Omental fat pad (tissue), 4 donors: ENCODE measurements around the gene KIF2A. TPM values are rescaled to one million over a fixed set of nuclear protein-coding genes. Genes with fewer than 3 reads are reported as not detected.

ENCODE experiments used
- ATAC-seq: fragments of 150-250 bp; one replicate; pipeline ENCODE4 v1.9.1; 2016; ENCODE audit warnings: mild to moderate bottlenecking, moderate library complexity; ENCODE audit not compliant: low FRiP score
- DNase-seq: peaks from one replicate; pipeline ENCODE4 v3.0.0-alpha.2; 2019; ENCODE audit warnings: low spot score
- total RNA-seq, 4 donors: library from RNA; depleted of rRNA; stranded (reverse); fragments of >200 nt; gene quantifications; one replicate each; pipeline ENCODE4 v1.1.0, GENCODE V29; 2016
- TF ChIP-seq, protein P1 (sequence below), 3 donors: fragments of 450-650 bp; IDR thresholded peaks; one replicate each; pipeline ENCODE4 v1.5.1; 2016 to 2017; ENCODE audit warnings: antibody characterized with exemption in 3 of 3, mild to moderate bottlenecking in 3 of 3, moderate library complexity in 2 of 3

KIF2A gene
- total RNA-seq, 4 donors from 2014 or later: 19.3 to 37.6 (median 35.9) TPM

DNA sequence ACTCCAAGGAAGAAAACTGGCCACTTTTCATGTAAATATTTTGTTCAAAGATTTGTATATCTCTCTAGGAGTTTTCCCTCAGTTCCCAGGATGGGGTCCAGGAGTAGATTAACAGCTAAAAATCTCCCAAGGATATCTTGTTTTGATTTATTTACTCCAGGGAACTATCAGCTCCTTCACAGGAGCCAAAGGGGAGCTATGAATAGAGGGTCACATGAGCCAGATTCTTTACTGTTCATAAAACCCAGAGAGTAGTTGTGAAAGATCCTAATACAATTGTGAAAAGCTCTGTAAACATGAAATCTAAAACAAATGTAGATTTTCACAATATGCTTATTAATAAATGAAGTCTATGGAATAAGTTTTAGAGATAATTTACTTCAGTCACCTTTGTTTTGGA lies 80.8 kb downstream of the KIF2A start:
- ATAC-seq (no peak), DNase-seq (no peak)
- TF ChIP-seq, protein P1, sequence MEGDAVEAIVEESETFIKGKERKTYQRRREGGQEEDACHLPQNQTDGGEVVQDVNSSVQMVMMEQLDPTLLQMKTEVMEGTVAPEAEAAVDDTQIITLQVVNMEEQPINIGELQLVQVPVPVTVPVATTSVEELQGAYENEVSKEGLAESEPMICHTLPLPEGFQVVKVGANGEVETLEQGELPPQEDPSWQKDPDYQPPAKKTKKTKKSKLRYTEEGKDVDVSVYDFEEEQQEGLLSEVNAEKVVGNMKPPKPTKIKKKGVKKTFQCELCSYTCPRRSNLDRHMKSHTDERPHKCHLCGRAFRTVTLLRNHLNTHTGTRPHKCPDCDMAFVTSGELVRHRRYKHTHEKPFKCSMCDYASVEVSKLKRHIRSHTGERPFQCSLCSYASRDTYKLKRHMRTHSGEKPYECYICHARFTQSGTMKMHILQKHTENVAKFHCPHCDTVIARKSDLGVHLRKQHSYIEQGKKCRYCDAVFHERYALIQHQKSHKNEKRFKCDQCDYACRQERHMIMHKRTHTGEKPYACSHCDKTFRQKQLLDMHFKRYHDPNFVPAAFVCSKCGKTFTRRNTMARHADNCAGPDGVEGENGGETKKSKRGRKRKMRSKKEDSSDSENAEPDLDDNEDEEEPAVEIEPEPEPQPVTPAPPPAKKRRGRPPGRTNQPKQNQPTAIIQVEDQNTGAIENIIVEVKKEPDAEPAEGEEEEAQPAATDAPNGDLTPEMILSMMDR (IDR thresholded peaks at IDR 0.05): no peak

DNA sequence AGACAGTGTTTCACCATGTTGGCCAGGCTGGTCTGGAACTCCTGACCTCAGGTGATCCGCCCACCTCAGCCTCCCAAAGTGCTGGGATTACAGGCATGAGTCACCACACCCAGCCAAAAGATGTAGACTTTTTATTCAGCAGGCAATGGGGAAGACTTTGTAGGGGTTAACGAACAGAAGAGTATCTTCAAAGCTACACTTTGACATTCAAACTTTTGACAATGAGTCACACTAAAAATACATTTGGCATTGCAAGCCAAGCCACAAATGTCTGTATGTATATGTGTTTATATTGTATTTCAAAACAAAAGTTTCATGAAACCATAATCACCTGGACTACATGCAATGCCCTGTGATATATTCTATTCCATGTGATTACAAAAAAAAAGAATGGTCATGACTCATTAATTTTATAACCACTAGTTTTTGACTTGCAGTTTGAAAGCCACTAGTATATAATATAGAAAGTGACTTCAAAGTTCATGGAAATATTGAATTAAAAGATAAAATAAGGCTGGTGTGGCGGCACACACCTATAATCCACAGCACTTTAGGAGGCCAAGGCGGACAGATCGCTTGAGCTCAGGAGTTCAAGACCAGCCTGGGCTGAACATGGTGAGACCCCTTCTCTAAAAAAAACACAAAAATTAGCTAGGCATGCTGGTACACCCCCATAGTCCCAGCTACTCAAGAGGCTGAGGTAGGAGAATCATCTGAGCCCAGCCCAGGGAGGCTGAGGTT lies 89.4 kb downstream of the KIF2A start:
- TF ChIP-seq, protein P1 (IDR thresholded peaks at IDR 0.05): no peak

DNA sequence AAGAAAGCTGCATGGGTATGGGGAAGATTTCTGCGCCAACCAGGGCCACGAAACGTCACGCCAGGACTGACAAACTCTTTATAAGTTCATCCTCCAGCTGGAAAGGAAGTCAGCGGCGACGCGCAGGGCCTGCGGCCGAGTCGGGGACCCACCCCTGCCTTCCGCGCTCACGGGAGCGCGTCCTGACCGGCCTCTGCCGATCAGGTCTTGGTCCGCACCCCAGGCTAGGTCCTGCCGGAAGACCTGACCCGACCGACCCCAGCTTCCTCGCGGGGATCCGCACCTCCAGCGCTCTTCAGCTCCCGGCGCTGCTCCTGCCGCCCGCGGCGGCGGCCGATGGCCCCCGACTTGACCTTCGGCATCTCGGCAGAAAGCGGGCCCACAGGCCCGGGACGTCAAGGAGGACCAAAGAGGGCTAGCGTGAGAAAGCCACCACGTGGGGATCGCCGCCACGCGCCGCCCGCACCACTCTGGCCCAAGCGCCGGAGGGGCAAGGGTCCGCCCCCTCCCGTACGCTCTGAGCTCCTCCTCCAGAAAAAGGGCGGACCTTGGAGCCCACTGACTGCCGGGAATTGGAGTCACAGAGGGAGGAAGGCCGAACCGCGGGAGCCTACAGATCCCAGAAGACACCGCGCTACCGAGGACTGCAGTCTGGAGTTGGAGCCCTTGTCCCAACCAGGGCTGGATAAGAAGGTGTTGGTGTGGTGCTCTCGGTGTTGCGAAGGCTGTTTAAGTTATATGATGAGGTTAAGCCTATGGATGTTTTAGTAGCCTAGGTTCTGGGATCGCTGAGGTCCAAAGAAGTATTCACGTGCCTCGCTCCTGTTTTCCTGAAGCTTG lies 97.6 kb downstream of the KIF2A start, which contains the start of gene DIMT1:
Gene DIMT1, minus strand, starts transcription at position 495 of the 840 bp plus-strand sequence. Its CDS starts 133 bp downstream, at position 362.
- TF ChIP-seq, protein P1 (IDR thresholded peaks at IDR 0.05): no peak
- peak; percentile 82 for DNase-seq
- ATAC-seq: peak; percentile 100

More for the DNA sequence above, 89.4 kb downstream of the KIF2A start:
- ATAC-seq (no peak), DNase-seq (no peak)

DNA sequence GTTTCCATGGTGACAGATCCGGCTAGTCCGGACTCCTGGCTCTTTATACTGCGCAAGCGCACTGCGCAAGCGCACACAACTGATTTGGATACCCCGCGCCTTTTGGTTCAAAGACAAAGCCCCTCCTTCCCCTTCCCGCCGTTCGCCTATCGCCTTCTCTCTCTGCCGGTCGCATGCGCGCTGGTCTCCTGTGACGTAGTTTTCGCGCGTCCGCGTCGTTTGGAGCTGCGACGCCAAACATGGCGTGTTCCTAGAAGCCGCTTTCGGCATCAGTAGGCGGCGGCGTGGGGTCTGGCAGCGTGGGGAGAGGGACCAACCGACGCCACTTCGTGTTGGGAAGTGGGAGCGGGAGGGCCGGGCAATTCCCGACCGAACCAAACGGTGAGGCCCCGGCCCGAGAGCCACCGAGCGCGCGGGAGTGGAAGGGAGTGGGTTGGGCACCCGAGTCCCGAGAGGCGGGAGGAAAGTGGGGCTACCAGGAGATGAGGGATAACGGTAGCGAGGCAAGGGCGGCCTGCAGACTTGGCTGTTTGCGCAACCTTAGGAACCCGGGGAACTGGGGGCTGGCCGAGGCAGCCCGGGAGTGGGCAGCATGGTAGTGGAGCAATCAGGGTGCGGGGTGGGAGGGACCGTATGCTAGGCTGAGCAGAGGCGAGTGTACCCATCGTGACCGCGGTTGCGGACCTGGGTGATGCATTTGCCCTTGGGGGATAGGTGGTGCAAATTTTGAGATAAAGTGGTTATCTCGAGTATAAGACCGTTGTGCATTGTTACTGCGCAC lies 106.7 kb downstream of the KIF2A start, which contains the start of gene IPO11:
Gene IPO11, plus strand, starts transcription at position 215 of the 781 bp plus-strand sequence. CDS start 24,517 bp downstream, outside the sequence.
- ATAC-seq (peak; percentile 99), DNase-seq (peak; percentile 89)
- TF ChIP-seq, protein P1 (IDR thresholded peaks at IDR 0.05): no peak

DNA sequence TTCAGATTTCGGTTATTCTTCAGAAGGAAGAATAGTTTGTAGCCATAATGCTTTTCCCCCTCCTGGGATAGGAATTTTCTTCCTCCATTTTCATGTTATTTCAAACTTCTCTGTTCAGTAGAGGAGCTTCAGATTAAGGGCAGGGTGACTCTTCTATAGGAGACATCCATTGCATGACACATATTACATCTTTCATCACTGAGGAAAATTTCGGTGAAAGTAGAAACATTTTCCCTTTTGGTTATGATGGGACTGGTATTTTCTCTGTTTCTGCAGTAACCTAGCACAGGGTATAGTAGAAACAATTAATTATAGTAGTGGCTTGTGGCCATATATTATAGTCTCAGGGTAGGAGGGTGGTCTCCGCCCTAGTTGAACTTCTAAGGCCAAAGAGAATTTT lies 107.7 kb downstream of the KIF2A start:
- DNase-seq (no peak), ATAC-seq (no peak)
- TF ChIP-seq, protein P1 (IDR thresholded peaks at IDR 0.05): no peak

DNA sequence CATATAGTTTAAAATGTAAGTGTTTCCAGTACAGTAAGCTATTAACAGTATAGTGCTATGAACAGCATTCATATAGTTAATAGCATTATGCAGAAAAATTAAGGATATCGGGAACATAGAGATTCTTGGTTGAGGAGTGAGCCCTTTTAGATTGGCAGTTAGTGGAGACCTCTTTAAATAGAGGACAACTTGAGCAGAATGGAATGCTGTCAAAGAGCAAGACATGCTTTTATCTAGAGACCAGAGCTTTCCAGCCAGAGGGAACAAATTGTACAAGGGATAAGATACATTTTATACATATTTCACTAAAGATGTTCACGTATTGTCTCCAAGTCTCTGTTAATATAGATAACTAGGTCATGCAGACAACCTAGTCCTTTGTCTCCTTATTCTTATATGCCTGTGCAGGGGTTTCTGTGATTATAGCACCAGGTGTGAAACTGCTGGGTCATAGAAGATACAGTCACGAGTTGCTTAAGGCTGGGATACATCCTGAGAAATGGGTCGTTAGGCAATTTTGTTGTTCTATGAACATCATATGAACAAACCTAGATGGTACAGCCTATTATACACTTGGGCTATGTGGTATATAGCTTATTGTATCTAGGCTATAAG lies 112.6 kb downstream of the KIF2A start:
- DNase-seq (no peak), ATAC-seq (no peak)
- TF ChIP-seq, protein P1 (IDR thresholded peaks at IDR 0.05): no peak
